HG03432 (cell line): ENCODE measurements around the gene SMC1B.
"Not testable (repeated sequence)": the region's sequence is repeated elsewhere in the genome, so short reads cannot be mapped to it uniquely, and the experiment has no call there.

Experiments used
- ATAC-seq: cut with Tn5 transposase; IDR thresholded peaks from one replicate; pipeline ENCODE4 v1.9.1; 2021; ENCODE audit warnings: mild to moderate bottlenecking, moderate library complexity; ENCODE audit not compliant: unreplicated experiment

SMC1B gene

GRCh38 chr22:45306139-45306538 is 107.3 kb downstream of the SMC1B start:
- no peak for ATAC-seq

DNA sequence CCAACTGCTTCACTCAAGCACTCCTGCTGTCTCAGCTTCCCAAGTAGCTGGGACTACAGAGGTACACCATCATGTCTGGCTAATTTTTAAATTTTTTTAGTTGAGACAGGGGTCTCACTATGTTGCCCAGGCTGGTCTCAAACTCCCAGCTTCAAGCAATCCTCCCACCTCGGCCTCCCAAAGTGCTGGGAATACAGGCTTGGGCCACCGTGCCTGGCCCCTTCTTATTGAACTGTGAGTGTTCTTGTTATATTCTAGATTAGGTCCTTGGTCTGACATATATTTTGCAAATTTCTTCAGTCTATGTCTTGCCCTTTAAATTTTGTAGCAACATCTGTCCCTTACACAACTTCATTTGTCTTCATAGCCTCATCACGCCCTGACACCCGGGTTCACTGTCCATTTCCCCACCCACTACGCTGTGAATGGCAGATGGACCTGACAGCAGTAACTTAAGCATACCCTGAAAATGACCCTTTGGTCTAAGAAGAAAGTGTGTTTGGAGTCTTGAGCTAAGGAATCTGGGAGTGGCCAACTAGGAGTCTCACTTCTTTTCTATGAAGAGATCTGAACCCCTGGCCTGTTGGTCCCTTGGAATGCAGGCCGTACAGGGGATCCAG is 107.8 kb downstream of the SMC1B start:
- ATAC-seq: no peak

GRCh38 chr22:45304971-45305370 is 108.4 kb downstream of the SMC1B start:
- ATAC-seq: no peak

- no peak for ATAC-seq
Measured at GRCh38 chr22:45303181-45303580, 110.2 kb downstream of the SMC1B start.

- ATAC-seq: no peak
Measured at GRCh38 chr22:45302751-45303150, 110.6 kb downstream of the SMC1B start.

- no peak for ATAC-seq
Measured at GRCh38 chr22:45298934-45299505, 114.4 kb downstream of the SMC1B start.

GRCh38 chr22:45296628-45297297 is 116.6 kb downstream of the SMC1B start:
- ATAC-seq: no peak

GRCh38 chr22:45295492-45295891 is 117.9 kb downstream of the SMC1B start:
- no peak for ATAC-seq

- ATAC-seq: not testable (repeated sequence)
Measured at GRCh38 chr22:45295004-45295403, 118.4 kb downstream of the SMC1B start.
